Trophoblast cell (in vitro differentiated cells and primary cell): ENCODE measurements around the gene ERP29.

Experiments used
- DNase-seq, 2 donors: peaks; one replicate each; pipeline ENCODE4 v3.0.0-alpha.2; 2016
- H2AFZ ChIP-seq: 2 replicates; pipeline ENCODE4 v1.6.1; 2013; ENCODE audit warnings: low read length, moderate library complexity, mild to moderate bottlenecking; ENCODE audit not compliant: insufficient read depth, poor library complexity
- H2AK5ac ChIP-seq: 2 replicates; pipeline ENCODE4 v1.6.1; 2013; ENCODE audit warnings: mild to moderate bottlenecking, low read length
- H2BK120ac ChIP-seq: 2 replicates; pipeline ENCODE4 v1.6.1; 2013; ENCODE audit warnings: low read length, mild to moderate bottlenecking, moderate library complexity; ENCODE audit not compliant: insufficient read depth, poor library complexity
- H2BK12ac ChIP-seq: 2 replicates; pipeline ENCODE4 v1.6.1; 2013; ENCODE audit warnings: mild to moderate bottlenecking, low read length, moderate library complexity
- H2BK5ac ChIP-seq: 2 replicates; pipeline ENCODE4 v1.6.1; 2013; ENCODE audit warnings: low read length, low read depth, moderate library complexity, mild to moderate bottlenecking; ENCODE audit not compliant: poor library complexity
- H3K14ac ChIP-seq: 2 replicates; pipeline ENCODE4 v1.6.1; 2013; ENCODE audit warnings: mild to moderate bottlenecking, low read length
- H3K18ac ChIP-seq: 2 replicates; pipeline ENCODE4 v1.6.1; 2013; ENCODE audit warnings: mild to moderate bottlenecking, low read length
- H3K23ac ChIP-seq: 2 replicates; pipeline ENCODE4 v1.6.1; 2013; ENCODE audit warnings: low read length
- H3K27ac ChIP-seq: 2 replicates; pipeline ENCODE4 v1.5.1; 2013; ENCODE audit warnings: low read depth, mild to moderate bottlenecking, inconsistent platforms, low read length, moderate library complexity
- H3K27me3 ChIP-seq: 2 replicates; pipeline ENCODE4 v1.6.1; 2013; ENCODE audit warnings: inconsistent platforms, mild to moderate bottlenecking, low read length, moderate library complexity; ENCODE audit not compliant: insufficient read depth
- H3K36me3 ChIP-seq, 2 experiments: 1 replicate in 1 of 2; 2 replicates in 1 of 2; pipeline ENCODE4 v1.6.1; 2013; ENCODE audit warnings: low read length in 2 of 2, mild to moderate bottlenecking in 2 of 2, moderate library complexity in 1 of 2; ENCODE audit not compliant: insufficient read depth in 2 of 2, control insufficient read depth in 1 of 2
- H3K4ac ChIP-seq: 2 replicates; pipeline ENCODE4 v1.6.1; 2013; ENCODE audit warnings: low read depth, mild to moderate bottlenecking, low read length, moderate library complexity
- H3K4me1 ChIP-seq, 2 experiments: 1 replicate in 1 of 2; 2 replicates in 1 of 2; pipeline ENCODE4 v1.6.1; 2013; ENCODE audit warnings: low read length in 2 of 2, mild to moderate bottlenecking in 2 of 2, moderate library complexity in 1 of 2; ENCODE audit not compliant: insufficient read depth in 2 of 2, control insufficient read depth in 1 of 2
- H3K4me2 ChIP-seq: 2 replicates; pipeline ENCODE4 v1.6.1; 2013; ENCODE audit warnings: inconsistent platforms, mild to moderate bottlenecking, low read length, moderate library complexity
- H3K4me3 ChIP-seq: 2 replicates; pipeline ENCODE4 v1.5.1; 2013; ENCODE audit warnings: mild to moderate bottlenecking, low read depth, low read length, inconsistent platforms
- H3K79me1 ChIP-seq: one replicate; pipeline ENCODE4 v1.6.1; 2013; ENCODE audit warnings: low read length
- H3K79me2 ChIP-seq: 2 replicates; pipeline ENCODE4 v1.6.1; 2013; ENCODE audit warnings: low read length, mild to moderate bottlenecking; ENCODE audit not compliant: control insufficient read depth, insufficient read depth, poor library complexity
- H3K9ac ChIP-seq: 2 replicates; pipeline ENCODE4 v1.6.1; 2013; ENCODE audit warnings: mild to moderate bottlenecking, low read length
- H3K9me3 ChIP-seq: 2 replicates; pipeline ENCODE4 v1.6.1; 2013; ENCODE audit warnings: low read depth, mild to moderate bottlenecking, control low read depth, inconsistent platforms, low read length; ENCODE audit not compliant: insufficient read depth
- H4K12ac ChIP-seq: 2 replicates; pipeline ENCODE4 v1.6.1; 2013; ENCODE audit warnings: low read depth, mild to moderate bottlenecking, low read length, moderate library complexity
- H4K8ac ChIP-seq: 2 replicates; pipeline ENCODE4 v1.6.1; 2013; ENCODE audit warnings: low read depth, mild to moderate bottlenecking, low read length, moderate library complexity
- H4K91ac ChIP-seq: one replicate; pipeline ENCODE4 v1.6.1; 2013; ENCODE audit warnings: low read depth, mild to moderate bottlenecking, low read length, moderate library complexity
- WGBS: extraction: QIAGEN DNeasy Blood & Tissue Kit; methylation state at CpG from one replicate; pipeline ENCODE4 v1.1.7; 2013; ENCODE audit warnings: missing lambda C conversion rate; ENCODE audit not compliant: insufficient read length, insufficient coverage; ENCODE audit errors: extremely low coverage; 5-methylcytosine and 5-hydroxymethylcytosine counted together

Gene ERP29

GRCh38 chr12:112015938-112016337 is 2.7 kb downstream of the ERP29 start:
- peaks cover 8 to 16% of the 10 kb centered on the region in 2 experiments for H3K36me3 ChIP-seq
- no peak overlapping the region for H2AK5ac ChIP-seq
- peak overlapping the region; percentile 47 for H3K4ac ChIP-seq
- no peak overlapping the region for H4K12ac ChIP-seq
- no peak overlapping the region for H3K23ac ChIP-seq
- WGBS = no CpG with 5 or more reads among the region's 6 CpGs
- H3K4me2 ChIP-seq = no peak overlapping the region
- no peak overlapping the region for H3K18ac ChIP-seq
- no peak overlapping the region for H3K14ac ChIP-seq
- H3K27me3 ChIP-seq = no peaks in the 10 kb centered on the region
- peaks cover 18% of the 10 kb centered on the region for H3K79me2 ChIP-seq
- H3K79me1 ChIP-seq = peaks cover 15% of the 10 kb centered on the region
- peaks cover under 1% of the 10 kb centered on the region for H3K9me3 ChIP-seq
- H4K91ac ChIP-seq = no peak overlapping the region
- H4K8ac ChIP-seq = no peak overlapping the region
- no peak overlapping the region for H3K27ac ChIP-seq
- no peak overlapping the region for H2BK5ac ChIP-seq
- H2BK12ac ChIP-seq = no peak overlapping the region
- H2AFZ ChIP-seq = no peak overlapping the region
- H3K4me1 ChIP-seq = peaks cover 7 to 13% of the 10 kb centered on the region in 2 experiments
- H3K9ac ChIP-seq = no peak overlapping the region
- H2BK120ac ChIP-seq = no peak overlapping the region
- no peak overlapping the region for H3K4me3 ChIP-seq
- no peak for DNase-seq

- Histone ChIP-seq H3K4me2 (no peak overlapping the region), H3K9ac (no peak overlapping the region), H3K4ac (peak overlapping the region; percentile 12), H3K36me3 (peaks cover 15 to 24% of the 10 kb centered on the region in 2 experiments), H4K12ac (no peak overlapping the region), H3K4me3 (no peak overlapping the region), H2BK5ac (no peak overlapping the region), H3K23ac (no peak overlapping the region), H2BK12ac (no peak overlapping the region), H3K27ac (no peak overlapping the region), H2AFZ (no peak overlapping the region), H3K18ac (no peak overlapping the region), H4K8ac (no peak overlapping the region), H3K79me2 (peaks cover 18% of the 10 kb centered on the region), H3K4me1 (peaks cover 2 to 7% of the 10 kb centered on the region in 2 experiments), H2BK120ac (no peak overlapping the region), H3K14ac (no peak overlapping the region), H3K79me1 (peaks cover 15% of the 10 kb centered on the region), H2AK5ac (no peak overlapping the region), H4K91ac (no peak overlapping the region), H3K9me3 (no peaks in the 10 kb centered on the region), H3K27me3 (no peaks in the 10 kb centered on the region)
- WGBS = no CpG with 5 or more reads among the region's 1 CpG
- DNase-seq = peak; percentile 43 to 88
Observed at GRCh38 chr12:112017041-112017440, 3.8 kb downstream of the ERP29 start.

- Histone ChIP-seq H3K27ac (no peak overlapping the region), H4K8ac (no peak overlapping the region), H3K4ac (no peak overlapping the region), H4K91ac (no peak overlapping the region), H3K4me3 (no peak overlapping the region), H3K4me2 (no peak overlapping the region), H2BK5ac (no peak overlapping the region), H3K27me3 (no peaks in the 10 kb centered on the region), H3K23ac (no peak overlapping the region), H2AFZ (no peak overlapping the region), H4K12ac (no peak overlapping the region), H3K79me1 (peaks cover 3% of the 10 kb centered on the region), H3K9me3 (no peaks in the 10 kb centered on the region), H3K79me2 (peaks cover 10% of the 10 kb centered on the region), H3K9ac (no peak overlapping the region), H2AK5ac (no peak overlapping the region), H2BK12ac (no peak overlapping the region), H2BK120ac (no peak overlapping the region), H3K14ac (no peak overlapping the region), H3K36me3 (peaks cover 22 to 32% of the 10 kb centered on the region in 2 experiments), H3K18ac (no peak overlapping the region), H3K4me1 (peaks cover 2 to 4% of the 10 kb centered on the region in 2 experiments)
- DNase-seq = peak in 1 of 2 donors; percentile 31
- WGBS = no CpG with 5 or more reads among the region's 2 CpGs
Observed at GRCh38 chr12:112018571-112019237, 5.5 kb downstream of the ERP29 start.

- Histone ChIP-seq H4K8ac (no peak overlapping the region), H4K12ac (no peak overlapping the region), H3K14ac (no peak overlapping the region), H3K4ac (peak overlapping the region; percentile 4), H2AFZ (no peak overlapping the region), H3K9ac (no peak overlapping the region), H2BK5ac (no peak overlapping the region), H3K23ac (no peak overlapping the region), H3K4me3 (no peak overlapping the region), H3K18ac (no peak overlapping the region), H2BK120ac (no peak overlapping the region), H3K79me1 (no peaks in the 10 kb centered on the region), H3K4me2 (no peak overlapping the region), H3K79me2 (no peaks in the 10 kb centered on the region), H3K27ac (no peak overlapping the region), H2AK5ac (no peak overlapping the region), H2BK12ac (no peak overlapping the region), H3K4me1 (peaks cover 0 to 2% of the 10 kb centered on the region in 2 experiments), H3K9me3 (no peaks in the 10 kb centered on the region), H3K36me3 (peaks cover 22 to 36% of the 10 kb centered on the region in 2 experiments), H4K91ac (no peak overlapping the region), H3K27me3 (no peaks in the 10 kb centered on the region)
- no peak for DNase-seq
- no CpG with 5 or more reads among the region's 8 CpGs for WGBS
Observed at GRCh38 chr12:112020947-112021457, 7.8 kb downstream of the ERP29 start.
